Gastrocnemius medialis (tissue), 4 donors: ENCODE data around the gene THSD7A. TPM values are rescaled to one million over a fixed set of nuclear protein-coding genes. Genes with fewer than 3 reads are reported as not detected.

Experiments used
- ATAC-seq, 2 donors: fragments of 150-250 bp; one replicate each; pipeline ENCODE4 v1.9.1; 2016
- DNase-seq, 2 donors: peaks; one replicate each; pipeline ENCODE4 v3.0.0-alpha.2; 2019
- H3K27ac ChIP-seq, 4 donors: fragments of 200-600 bp; sonication (generic); 1 replicate in 1 of 4; 2 replicates in 3 of 4; pipeline ENCODE4 v1.5.1; 2016 to 2018; ENCODE audit warnings: mild to moderate bottlenecking in 2 of 4, moderate library complexity in 1 of 4
- H3K27me3 ChIP-seq, 3 donors: fragments of 200-600 bp; sonication (generic) in 2 of 3; 1 replicate in 1 of 3; 2 replicates in 2 of 3; pipeline versions ENCODE4 v1.5.1 to v1.6.0; 2016 to 2019; ENCODE audit warnings: mild to moderate bottlenecking in 1 of 3, moderate library complexity in 1 of 3
- H3K36me3 ChIP-seq, 2 donors: fragments of 200-600 bp; sonication (generic) in 1 of 2; one replicate each; pipeline ENCODE4 v1.5.1; 2017 to 2018
- H3K4me1 ChIP-seq, 2 donors: fragments of 200-600 bp; sonication (generic) in 1 of 2; one replicate each; pipeline ENCODE4 v1.5.1; 2016 to 2017; ENCODE audit warnings: mild to moderate bottlenecking in 2 of 2
- H3K4me3 ChIP-seq, 4 donors: fragments of 200-600 bp; sonication (generic) in 3 of 4; 1 replicate in 1 of 4; 2 replicates in 3 of 4; pipeline ENCODE4 v1.5.1; 2016 to 2019; ENCODE audit warnings: mild to moderate bottlenecking in 2 of 4
- H3K9me3 ChIP-seq, 3 donors: fragments of 200-600 bp; sonication (generic) in 2 of 3; 1 replicate in 1 of 3; 2 replicates in 2 of 3; pipeline ENCODE4 v1.5.1; 2016 to 2019
- POLR2A ChIP-seq, 2 donors: fragments of 450-650 bp; IDR thresholded peaks; one replicate each; pipeline ENCODE4 v1.6.1; 2017; ENCODE audit warnings: antibody characterized with exemption in 2 of 2, mild to moderate bottlenecking in 2 of 2, moderate library complexity in 2 of 2
- in situ Hi-C, 4 donors: fragments of 200-750 bp; cut with MboI; loops; one replicate each; pipeline versions ENCODE4 v1.15.0 to v1.8.0; 2017; ENCODE audit warnings: low sequenced_read_pairs in 4 of 4
- intact Hi-C: fragments of 100-400 bp; cut with DNase I; formaldehyde crosslinking; loops from one replicate; pipeline ENCODE4 v1.15.1; 2023; ENCODE audit warnings: low total_unique reads
- total RNA-seq, 4 donors: library from RNA; depleted of rRNA; stranded (reverse); fragments of >200 nt; gene quantifications; one replicate each; pipeline versions ENCODE4 v1.1.0 to v1.2.3, GENCODE V29; 2016
- TF ChIP-seq, protein P1 (sequence below), 5 experiments: fragments of 450-650 bp in 3 of 5; fragments of 200-600 bp in 2 of 5; sonication (generic) in 2 of 5; IDR thresholded peaks in 4 of 5; conservative IDR thresholded peaks in 1 of 5; 1 replicate in 4 of 5; 2 replicates in 1 of 5; pipeline ENCODE4 v1.5.1; 2016 to 2019; ENCODE audit warnings: antibody characterized with exemption in 5 of 5, mild to moderate bottlenecking in 3 of 5, moderate library complexity in 3 of 5

Gene THSD7A
- total RNA-seq, 4 donors from 2014 or later: 0.36 to 0.78 (median 0.66) TPM

DNA sequence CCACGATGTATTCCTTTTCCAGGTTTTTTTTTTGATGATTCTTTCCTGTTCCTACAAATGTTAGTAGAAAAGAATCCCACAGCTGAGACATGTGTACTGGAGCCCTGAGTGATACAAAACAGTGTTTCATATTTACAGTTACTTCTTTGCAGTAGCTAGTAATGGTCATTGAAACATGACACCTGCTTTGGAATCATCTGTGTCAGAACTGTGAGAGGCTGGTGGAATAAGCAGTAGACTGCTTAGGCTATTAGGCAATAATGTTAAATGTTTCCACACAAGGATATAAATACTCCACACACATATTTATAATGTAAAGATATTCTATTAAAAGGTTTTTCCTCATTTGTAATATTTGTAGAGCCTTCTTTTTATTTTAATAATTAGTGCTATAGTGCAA is 394.0 kb downstream of the THSD7A start:
- Histone ChIP-seq H3K27me3 (no peaks in the 10 kb centered on the region), H3K4me3 (no peak overlapping the region), H3K9me3 (no peaks in the 10 kb centered on the region), H3K4me1 (no peaks in the 10 kb centered on the region), H3K27ac (no peak overlapping the region), H3K36me3 (no peaks in the 10 kb centered on the region)
- DNase-seq (no peak), ATAC-seq (no peak)
- in situ Hi-C loops: loop anchor here in 1 of 4 donors (25.0 kb wide), 1 partner anchor 874 kb away; no protein-coding TSS in a partner anchor
- intact Hi-C loops: no loop called here
- TF ChIP-seq, protein P1, sequence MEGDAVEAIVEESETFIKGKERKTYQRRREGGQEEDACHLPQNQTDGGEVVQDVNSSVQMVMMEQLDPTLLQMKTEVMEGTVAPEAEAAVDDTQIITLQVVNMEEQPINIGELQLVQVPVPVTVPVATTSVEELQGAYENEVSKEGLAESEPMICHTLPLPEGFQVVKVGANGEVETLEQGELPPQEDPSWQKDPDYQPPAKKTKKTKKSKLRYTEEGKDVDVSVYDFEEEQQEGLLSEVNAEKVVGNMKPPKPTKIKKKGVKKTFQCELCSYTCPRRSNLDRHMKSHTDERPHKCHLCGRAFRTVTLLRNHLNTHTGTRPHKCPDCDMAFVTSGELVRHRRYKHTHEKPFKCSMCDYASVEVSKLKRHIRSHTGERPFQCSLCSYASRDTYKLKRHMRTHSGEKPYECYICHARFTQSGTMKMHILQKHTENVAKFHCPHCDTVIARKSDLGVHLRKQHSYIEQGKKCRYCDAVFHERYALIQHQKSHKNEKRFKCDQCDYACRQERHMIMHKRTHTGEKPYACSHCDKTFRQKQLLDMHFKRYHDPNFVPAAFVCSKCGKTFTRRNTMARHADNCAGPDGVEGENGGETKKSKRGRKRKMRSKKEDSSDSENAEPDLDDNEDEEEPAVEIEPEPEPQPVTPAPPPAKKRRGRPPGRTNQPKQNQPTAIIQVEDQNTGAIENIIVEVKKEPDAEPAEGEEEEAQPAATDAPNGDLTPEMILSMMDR (IDR thresholded peaks at IDR 0.05 in 4 of 5, conservative IDR thresholded peaks at IDR 0.05 in 1 of 5): no peak
- TF ChIP-seq POLR2A (IDR thresholded peaks at IDR 0.05): no peak

DNA sequence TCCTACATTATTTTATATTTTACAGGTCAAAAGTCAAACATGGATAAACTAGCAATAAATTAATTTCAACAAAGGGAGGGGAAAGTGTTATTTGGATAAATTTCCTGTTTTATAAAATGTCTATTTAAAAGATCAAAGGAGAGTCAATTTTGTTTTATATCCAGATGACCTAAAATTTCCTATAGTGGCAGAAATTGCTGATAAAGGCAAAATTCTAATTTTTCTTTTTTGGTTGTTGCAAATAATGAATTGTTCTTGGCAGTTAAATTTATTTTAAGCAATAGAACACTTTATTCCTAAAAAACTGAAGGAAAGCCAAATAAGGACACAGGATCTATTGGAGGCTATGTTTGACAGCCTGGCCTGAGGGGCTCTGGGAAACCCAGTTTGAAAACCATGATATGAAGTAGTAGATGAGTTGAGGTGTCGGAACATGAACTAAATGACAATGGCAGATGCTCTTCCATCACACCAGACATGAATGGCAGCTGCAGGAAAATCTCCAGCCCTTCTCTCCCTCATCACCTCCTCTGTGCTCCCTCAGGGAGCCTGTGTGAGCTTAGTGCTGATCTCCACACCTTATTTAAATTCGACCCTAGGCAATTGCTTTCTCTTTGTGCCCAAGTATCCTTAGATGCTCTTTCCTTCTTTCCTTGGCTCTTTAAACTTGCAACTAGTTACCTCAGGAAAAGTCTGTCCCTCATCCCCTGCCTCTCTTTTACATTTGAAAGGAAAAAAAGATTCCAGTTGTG is 395.0 kb downstream of the THSD7A start:
- ATAC-seq (no peak), DNase-seq (no peak)
- H3K27ac ChIP-seq: no peak overlapping the region
- no peaks in the 10 kb centered on the region for H3K36me3 ChIP-seq
- no peaks in the 10 kb centered on the region for H3K27me3 ChIP-seq
- no peak for TF ChIP-seq POLR2A (IDR thresholded peaks at IDR 0.05)
- TF ChIP-seq, protein P1 (IDR thresholded peaks at IDR 0.05 in 4 of 5, conservative IDR thresholded peaks at IDR 0.05 in 1 of 5): no peak
- H3K4me3 ChIP-seq: no peak overlapping the region
- no peaks in the 10 kb centered on the region for H3K4me1 ChIP-seq
- no peaks in the 10 kb centered on the region for H3K9me3 ChIP-seq
- in situ Hi-C loops (loop anchor here in 1 of 4 donors (25.0 kb wide), 1 partner anchor 875 kb away; no protein-coding TSS in a partner anchor), intact Hi-C loops (no loop called here)

DNA sequence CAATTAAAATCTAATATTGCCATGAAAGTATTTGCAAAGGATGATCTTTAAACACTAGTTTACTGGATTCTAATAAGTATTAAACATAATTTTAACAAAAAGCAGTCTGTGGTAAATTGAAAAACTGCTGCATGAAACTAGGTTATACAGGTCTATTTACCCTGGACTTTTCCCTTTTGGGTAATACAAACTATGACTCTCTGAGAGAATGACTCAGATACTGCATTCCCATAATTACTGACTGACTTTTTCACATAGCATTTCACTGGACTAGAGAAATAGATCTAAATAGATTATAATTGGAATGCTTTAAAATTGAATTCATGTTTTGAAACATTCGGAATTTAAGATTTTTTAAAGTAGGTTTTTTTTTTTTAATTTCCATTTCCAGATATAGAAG is 395.7 kb downstream of the THSD7A start:
- no peak overlapping the region for H3K27ac ChIP-seq
- no peak for TF ChIP-seq POLR2A (IDR thresholded peaks at IDR 0.05)
- TF ChIP-seq, protein P1 (IDR thresholded peaks at IDR 0.05 in 4 of 5, conservative IDR thresholded peaks at IDR 0.05 in 1 of 5): no peak
- H3K9me3 ChIP-seq: no peaks in the 10 kb centered on the region
- no peaks in the 10 kb centered on the region for H3K27me3 ChIP-seq
- DNase-seq (no peak), ATAC-seq (no peak)
- in situ Hi-C loops (loop anchor here in 1 of 4 donors (25.0 kb wide), 1 partner anchor 876 kb away; no protein-coding TSS in a partner anchor), intact Hi-C loops (no loop called here)
- no peaks in the 10 kb centered on the region for H3K4me1 ChIP-seq
- H3K36me3 ChIP-seq: no peaks in the 10 kb centered on the region
- H3K4me3 ChIP-seq: no peak overlapping the region

DNA sequence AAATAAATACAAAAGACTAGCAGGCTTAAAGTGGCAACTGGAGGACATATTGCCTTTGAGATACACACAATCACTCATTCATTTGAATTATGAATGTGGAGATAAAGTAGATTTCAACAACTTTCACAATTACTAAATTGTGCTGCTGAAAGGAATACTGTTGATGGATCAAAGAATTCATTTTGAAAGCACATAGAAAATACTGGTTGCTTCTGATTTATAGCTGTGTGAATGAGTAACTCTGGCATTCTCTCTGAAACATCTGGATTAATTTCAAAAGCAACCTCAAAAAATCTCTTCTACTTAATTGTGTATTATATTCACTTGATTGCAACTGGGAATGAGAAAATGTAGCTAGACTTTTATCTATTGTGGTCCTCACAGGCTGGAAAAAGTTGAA is 397.6 kb downstream of the THSD7A start:
- ATAC-seq (no peak), DNase-seq (no peak)
- no peak overlapping the region for H3K4me3 ChIP-seq
- H3K27ac ChIP-seq: no peak overlapping the region
- no peaks in the 10 kb centered on the region for H3K4me1 ChIP-seq
- TF ChIP-seq, protein P1 (IDR thresholded peaks at IDR 0.05 in 4 of 5, conservative IDR thresholded peaks at IDR 0.05 in 1 of 5): no peak
- no peak for TF ChIP-seq POLR2A (IDR thresholded peaks at IDR 0.05)
- intact Hi-C loops: no loop called here
- no peaks in the 10 kb centered on the region for H3K36me3 ChIP-seq
- in situ Hi-C loops: loop anchor here in 1 of 4 donors (25.0 kb wide), 1 partner anchor 878 kb away; no protein-coding TSS in a partner anchor
- H3K9me3 ChIP-seq: no peaks in the 10 kb centered on the region
- no peaks in the 10 kb centered on the region for H3K27me3 ChIP-seq
